ENCODE data around the gene HNF1A. TPM values are rescaled to one million over a fixed set of nuclear protein-coding genes. Genes with fewer than 3 reads are reported as not detected.

The HNF1A gene
- total and polyA plus RNA-seq, 4 donors, result 8.2 to 19.8 (median 10.6) TPM

DNA sequence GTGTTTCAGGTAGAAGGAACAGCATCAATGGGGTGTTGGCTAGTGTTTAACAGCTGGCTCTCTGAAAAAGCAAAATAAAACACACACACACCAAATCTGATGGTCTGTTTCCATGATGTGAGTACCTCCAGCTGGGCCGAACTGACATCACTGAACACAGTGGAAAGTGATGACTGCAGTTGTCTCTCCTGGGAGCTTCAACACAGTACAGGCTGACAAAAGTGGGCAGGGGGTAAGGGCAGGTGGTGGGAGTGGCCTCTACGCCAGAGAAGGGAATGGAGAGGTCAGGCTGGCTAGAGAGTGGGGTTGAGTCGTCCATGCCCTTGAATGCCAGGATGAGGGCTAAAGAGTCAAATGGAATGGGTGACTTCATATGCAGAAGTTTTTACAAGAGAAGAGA, 8.0 kb upstream of the HNF1A start:
- 69% methylated on average over 3 of the region's 3 CpGs for WGBS
- peaks cover 3 to 13% (median 9%) of the 10 kb centered on the region in 4 donors for H3K36me3 ChIP-seq (ENCODE audit: control insufficient read depth in 4 of 4, insufficient read depth in 3 of 4, low read depth in 1 of 4, low read length in 3 of 4)

More for the DNA sequence above, 8.0 kb upstream of the HNF1A start:
- H3K27me3 ChIP-seq (ENCODE audit: control insufficient read depth in 4 of 4, insufficient read depth in 4 of 4, low read length in 3 of 4), result no peaks in the 10 kb centered on the region
- DNase-seq (ENCODE audit: low spot score), result no peak
- peaks cover 0 to 47% (median 20%) of the 10 kb centered on the region in 4 donors for H3K4me1 ChIP-seq (ENCODE audit: control insufficient read depth in 4 of 4, insufficient read depth in 4 of 4, low read length in 3 of 4)
- H3K9me3 ChIP-seq (ENCODE audit: control insufficient read depth in 4 of 4, low read length in 3 of 4), result no peaks in the 10 kb centered on the region
- H3K4me3 ChIP-seq (ENCODE audit: low read depth in 1 of 3, low read length in 3 of 3), result no peak overlapping the region
- H3K9ac ChIP-seq (ENCODE audit: low read depth in 1 of 2, low read length in 2 of 2), result no peak overlapping the region
- no peak for TF ChIP-seq HNF4A (conservative IDR thresholded peaks at IDR 0.05)
- no peak for TF ChIP-seq EGR1 (IDR thresholded peaks at IDR 0.05; ENCODE audit: low read depth in 2 of 2)
- no peak for TF ChIP-seq FOXA1 (IDR thresholded peaks at IDR 0.05)
- no peak for TF ChIP-seq TAF1 (conservative IDR thresholded peaks at IDR 0.05)
- no peak for TF ChIP-seq YY1 (IDR thresholded peaks at IDR 0.05)
- TF ChIP-seq, protein P1, sequence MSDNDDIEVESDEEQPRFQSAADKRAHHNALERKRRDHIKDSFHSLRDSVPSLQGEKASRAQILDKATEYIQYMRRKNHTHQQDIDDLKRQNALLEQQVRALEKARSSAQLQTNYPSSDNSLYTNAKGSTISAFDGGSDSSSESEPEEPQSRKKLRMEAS (IDR thresholded peaks at IDR 0.05), result no peak
- no peak for TF ChIP-seq HNF4G (IDR thresholded peaks at IDR 0.05)
- TF ChIP-seq, protein P2, sequence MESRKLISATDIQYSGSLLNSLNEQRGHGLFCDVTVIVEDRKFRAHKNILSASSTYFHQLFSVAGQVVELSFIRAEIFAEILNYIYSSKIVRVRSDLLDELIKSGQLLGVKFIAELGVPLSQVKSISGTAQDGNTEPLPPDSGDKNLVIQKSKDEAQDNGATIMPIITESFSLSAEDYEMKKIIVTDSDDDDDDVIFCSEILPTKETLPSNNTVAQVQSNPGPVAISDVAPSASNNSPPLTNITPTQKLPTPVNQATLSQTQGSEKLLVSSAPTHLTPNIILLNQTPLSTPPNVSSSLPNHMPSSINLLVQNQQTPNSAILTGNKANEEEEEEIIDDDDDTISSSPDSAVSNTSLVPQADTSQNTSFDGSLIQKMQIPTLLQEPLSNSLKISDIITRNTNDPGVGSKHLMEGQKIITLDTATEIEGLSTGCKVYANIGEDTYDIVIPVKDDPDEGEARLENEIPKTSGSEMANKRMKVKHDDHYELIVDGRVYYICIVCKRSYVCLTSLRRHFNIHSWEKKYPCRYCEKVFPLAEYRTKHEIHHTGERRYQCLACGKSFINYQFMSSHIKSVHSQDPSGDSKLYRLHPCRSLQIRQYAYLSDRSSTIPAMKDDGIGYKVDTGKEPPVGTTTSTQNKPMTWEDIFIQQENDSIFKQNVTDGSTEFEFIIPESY (IDR thresholded peaks at IDR 0.05), result no peak
- TF ChIP-seq, protein P3, sequence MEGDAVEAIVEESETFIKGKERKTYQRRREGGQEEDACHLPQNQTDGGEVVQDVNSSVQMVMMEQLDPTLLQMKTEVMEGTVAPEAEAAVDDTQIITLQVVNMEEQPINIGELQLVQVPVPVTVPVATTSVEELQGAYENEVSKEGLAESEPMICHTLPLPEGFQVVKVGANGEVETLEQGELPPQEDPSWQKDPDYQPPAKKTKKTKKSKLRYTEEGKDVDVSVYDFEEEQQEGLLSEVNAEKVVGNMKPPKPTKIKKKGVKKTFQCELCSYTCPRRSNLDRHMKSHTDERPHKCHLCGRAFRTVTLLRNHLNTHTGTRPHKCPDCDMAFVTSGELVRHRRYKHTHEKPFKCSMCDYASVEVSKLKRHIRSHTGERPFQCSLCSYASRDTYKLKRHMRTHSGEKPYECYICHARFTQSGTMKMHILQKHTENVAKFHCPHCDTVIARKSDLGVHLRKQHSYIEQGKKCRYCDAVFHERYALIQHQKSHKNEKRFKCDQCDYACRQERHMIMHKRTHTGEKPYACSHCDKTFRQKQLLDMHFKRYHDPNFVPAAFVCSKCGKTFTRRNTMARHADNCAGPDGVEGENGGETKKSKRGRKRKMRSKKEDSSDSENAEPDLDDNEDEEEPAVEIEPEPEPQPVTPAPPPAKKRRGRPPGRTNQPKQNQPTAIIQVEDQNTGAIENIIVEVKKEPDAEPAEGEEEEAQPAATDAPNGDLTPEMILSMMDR (IDR thresholded peaks at IDR 0.05; ENCODE audit: low read depth, low read length, missing input control), result no peak
- no peak for TF ChIP-seq FOXA2 (IDR thresholded peaks at IDR 0.05)
- no peak for TF ChIP-seq GABPA (IDR thresholded peaks at IDR 0.05 in 1 of 2, conservative IDR thresholded peaks at IDR 0.05 in 1 of 2)
- TF ChIP-seq NR2F2 (IDR thresholded peaks at IDR 0.05), result no peak
- TF ChIP-seq, protein P4, sequence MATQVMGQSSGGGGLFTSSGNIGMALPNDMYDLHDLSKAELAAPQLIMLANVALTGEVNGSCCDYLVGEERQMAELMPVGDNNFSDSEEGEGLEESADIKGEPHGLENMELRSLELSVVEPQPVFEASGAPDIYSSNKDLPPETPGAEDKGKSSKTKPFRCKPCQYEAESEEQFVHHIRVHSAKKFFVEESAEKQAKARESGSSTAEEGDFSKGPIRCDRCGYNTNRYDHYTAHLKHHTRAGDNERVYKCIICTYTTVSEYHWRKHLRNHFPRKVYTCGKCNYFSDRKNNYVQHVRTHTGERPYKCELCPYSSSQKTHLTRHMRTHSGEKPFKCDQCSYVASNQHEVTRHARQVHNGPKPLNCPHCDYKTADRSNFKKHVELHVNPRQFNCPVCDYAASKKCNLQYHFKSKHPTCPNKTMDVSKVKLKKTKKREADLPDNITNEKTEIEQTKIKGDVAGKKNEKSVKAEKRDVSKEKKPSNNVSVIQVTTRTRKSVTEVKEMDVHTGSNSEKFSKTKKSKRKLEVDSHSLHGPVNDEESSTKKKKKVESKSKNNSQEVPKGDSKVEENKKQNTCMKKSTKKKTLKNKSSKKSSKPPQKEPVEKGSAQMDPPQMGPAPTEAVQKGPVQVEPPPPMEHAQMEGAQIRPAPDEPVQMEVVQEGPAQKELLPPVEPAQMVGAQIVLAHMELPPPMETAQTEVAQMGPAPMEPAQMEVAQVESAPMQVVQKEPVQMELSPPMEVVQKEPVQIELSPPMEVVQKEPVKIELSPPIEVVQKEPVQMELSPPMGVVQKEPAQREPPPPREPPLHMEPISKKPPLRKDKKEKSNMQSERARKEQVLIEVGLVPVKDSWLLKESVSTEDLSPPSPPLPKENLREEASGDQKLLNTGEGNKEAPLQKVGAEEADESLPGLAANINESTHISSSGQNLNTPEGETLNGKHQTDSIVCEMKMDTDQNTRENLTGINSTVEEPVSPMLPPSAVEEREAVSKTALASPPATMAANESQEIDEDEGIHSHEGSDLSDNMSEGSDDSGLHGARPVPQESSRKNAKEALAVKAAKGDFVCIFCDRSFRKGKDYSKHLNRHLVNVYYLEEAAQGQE (IDR thresholded peaks at IDR 0.05), result no peak
- no peak for TF ChIP-seq RXRA (IDR thresholded peaks at IDR 0.05)
- no peak for TF ChIP-seq SP1 (IDR thresholded peaks at IDR 0.05)
- TF ChIP-seq RAD21 (IDR thresholded peaks at IDR 0.05), result no peak
- TF ChIP-seq, protein P5, sequence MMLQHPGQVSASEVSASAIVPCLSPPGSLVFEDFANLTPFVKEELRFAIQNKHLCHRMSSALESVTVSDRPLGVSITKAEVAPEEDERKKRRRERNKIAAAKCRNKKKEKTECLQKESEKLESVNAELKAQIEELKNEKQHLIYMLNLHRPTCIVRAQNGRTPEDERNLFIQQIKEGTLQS (IDR thresholded peaks at IDR 0.05), result no peak
- TF ChIP-seq JUND (IDR thresholded peaks at IDR 0.05), result no peak
- H3K27ac ChIP-seq (ENCODE audit: low read depth in 1 of 2, low read length in 2 of 2), result no peak overlapping the region
